HG03342 (cell line): ENCODE data around the gene BABAM2.

Source experiments
- ATAC-seq: cut with Tn5 transposase; IDR thresholded peaks from one replicate; pipeline ENCODE4 v1.9.1; 2021; ENCODE audit warnings: mild to moderate bottlenecking, moderate library complexity; ENCODE audit not compliant: unreplicated experiment

BABAM2 gene

GRCh38 chr2:28348149-28348567 lies 457.6 kb downstream of the BABAM2 start:
- no peak for ATAC-seq

- ATAC-seq = no peak
Measured at GRCh38 chr2:28348921-28349320, 458.4 kb downstream of the BABAM2 start.

GRCh38 chr2:28349546-28350165 lies 459.1 kb downstream of the BABAM2 start:
- ATAC-seq = no peak

GRCh38 chr2:28350196-28350595 lies 459.7 kb downstream of the BABAM2 start:
- ATAC-seq = no peak

GRCh38 chr2:28350791-28351285 lies 460.3 kb downstream of the BABAM2 start:
- ATAC-seq = no peak

GRCh38 chr2:28351621-28352020 lies 461.1 kb downstream of the BABAM2 start:
- no peak for ATAC-seq

GRCh38 chr2:28352104-28352503 lies 461.6 kb downstream of the BABAM2 start:
- ATAC-seq = no peak

GRCh38 chr2:28352610-28353195 lies 462.2 kb downstream of the BABAM2 start:
- no peak for ATAC-seq

GRCh38 chr2:28354920-28355520 lies 464.5 kb downstream of the BABAM2 start:
- ATAC-seq = no peak

- no peak for ATAC-seq
Measured at GRCh38 chr2:28355521-28356094, 465.1 kb downstream of the BABAM2 start.

GRCh38 chr2:28356095-28356911 lies 465.8 kb downstream of the BABAM2 start:
- no peak for ATAC-seq

GRCh38 chr2:28357055-28357454 lies 466.5 kb downstream of the BABAM2 start:
- ATAC-seq = no peak

- ATAC-seq = no peak
Measured at GRCh38 chr2:28357948-28358667, 467.6 kb downstream of the BABAM2 start.

- no peak for ATAC-seq
Measured at GRCh38 chr2:28358668-28359201, 468.2 kb downstream of the BABAM2 start.

GRCh38 chr2:28359222-28360057 lies 468.9 kb downstream of the BABAM2 start:
- peak; percentile 69 for ATAC-seq

GRCh38 chr2:28360058-28360717 lies 469.7 kb downstream of the BABAM2 start:
- no peak for ATAC-seq

- no peak for ATAC-seq
Measured at GRCh38 chr2:28360718-28361293, 470.3 kb downstream of the BABAM2 start.

GRCh38 chr2:28361991-28362710 lies 471.6 kb downstream of the BABAM2 start:
- no peak for ATAC-seq
